HEK293 (cell line): ENCODE data around the gene USP30.

Experiments used
- BCL6B ChIP-seq: fragments of 450-650 bp; formaldehyde crosslinking; IDR thresholded peaks from 2 replicates; pipeline ENCODE4 v1.5.1; 2017; ENCODE audit warnings: missing biosample characterization, missing genetic modification characterization
- ELK4 ChIP-seq: IDR thresholded peaks from 2 replicates; pipeline ENCODE4 v1.6.1; 2011; ENCODE audit warnings: mild to moderate bottlenecking, low read depth, low read length, borderline replicate concordance
- GLIS2 ChIP-seq: fragments of 450-650 bp; formaldehyde crosslinking; IDR thresholded peaks from 2 replicates; pipeline ENCODE4 v1.5.1; 2016; ENCODE audit warnings: missing biosample characterization, missing genetic modification characterization
- HOXD13 ChIP-seq: sonication (generic); formaldehyde crosslinking; IDR thresholded peaks from 2 replicates; pipeline ENCODE4 v1.8.0; 2022; ENCODE audit warnings: missing genetic modification reagents, borderline replicate concordance
- KLF9 ChIP-seq: fragments of 450-650 bp; formaldehyde crosslinking; IDR thresholded peaks from 2 replicates; pipeline ENCODE4 v1.5.1; 2016; ENCODE audit warnings: missing biosample characterization, missing genetic modification characterization, low read depth
- MZF1 ChIP-seq: fragments of 450-650 bp; formaldehyde crosslinking; IDR thresholded peaks from 2 replicates; pipeline ENCODE4 v1.5.1; 2017; ENCODE audit warnings: missing biosample characterization, missing genetic modification characterization, borderline replicate concordance
- SP7 ChIP-seq: fragments of 450-650 bp; formaldehyde crosslinking; IDR thresholded peaks from 2 replicates; pipeline ENCODE4 v1.5.1; 2016; ENCODE audit warnings: missing biosample characterization, missing genetic modification characterization
- ZBTB17 ChIP-seq: fragments of 450-650 bp; formaldehyde crosslinking; IDR thresholded peaks from 2 replicates; pipeline ENCODE4 v1.5.1; 2016; ENCODE audit warnings: missing biosample characterization, missing genetic modification characterization
- ZBTB44 ChIP-seq: fragments of 450-650 bp; IDR thresholded peaks from 2 replicates; pipeline ENCODE4 v1.5.1; 2018; ENCODE audit warnings: missing biosample characterization, mild to moderate bottlenecking, missing genetic modification characterization
- ZBTB8A ChIP-seq: fragments of 450-650 bp; formaldehyde crosslinking; IDR thresholded peaks from 2 replicates; pipeline ENCODE4 v1.5.1; 2016; ENCODE audit warnings: missing biosample characterization, missing genetic modification characterization
- ZFHX2 ChIP-seq: fragments of 450-650 bp; formaldehyde crosslinking; conservative IDR thresholded peaks from 2 replicates; pipeline ENCODE4 v1.5.1; 2016; ENCODE audit warnings: missing biosample characterization, missing genetic modification characterization
- ZIC2 ChIP-seq: fragments of 450-650 bp; formaldehyde crosslinking; IDR thresholded peaks from 2 replicates; pipeline ENCODE4 v1.5.1; 2016; ENCODE audit warnings: missing biosample characterization, missing genetic modification characterization
- ZNF2 ChIP-seq: fragments of 450-650 bp; formaldehyde crosslinking; IDR thresholded peaks from 2 replicates; pipeline ENCODE4 v1.5.1; 2016; ENCODE audit warnings: missing biosample characterization, missing genetic modification characterization
- ZNF202 ChIP-seq: fragments of 450-650 bp; formaldehyde crosslinking; IDR thresholded peaks from 2 replicates; pipeline ENCODE4 v1.5.1; 2016; ENCODE audit warnings: missing biosample characterization, missing genetic modification characterization, borderline replicate concordance
- ZNF23 ChIP-seq: fragments of 450-650 bp; formaldehyde crosslinking; IDR thresholded peaks from 2 replicates; pipeline ENCODE4 v1.5.1; 2016; ENCODE audit warnings: missing biosample characterization, missing genetic modification characterization, borderline replicate concordance
- ZNF239 ChIP-seq: fragments of 450-650 bp; formaldehyde crosslinking; IDR thresholded peaks from 2 replicates; pipeline ENCODE4 v1.5.1; 2016; ENCODE audit warnings: missing biosample characterization, missing genetic modification characterization
- ZNF248 ChIP-seq: fragments of 450-650 bp; formaldehyde crosslinking; IDR thresholded peaks from 2 replicates; pipeline ENCODE4 v1.5.1; 2017; ENCODE audit warnings: missing biosample characterization, missing genetic modification characterization
- ZNF26 ChIP-seq: fragments of 450-650 bp; formaldehyde crosslinking; IDR thresholded peaks from 2 replicates; pipeline ENCODE4 v1.5.1; 2016; ENCODE audit warnings: missing biosample characterization, missing genetic modification characterization
- ZNF362 ChIP-seq: fragments of 450-650 bp; formaldehyde crosslinking; IDR thresholded peaks from 2 replicates; pipeline ENCODE4 v1.5.1; 2016; ENCODE audit warnings: missing biosample characterization, missing genetic modification characterization
- ZNF404 ChIP-seq: fragments of 450-650 bp; formaldehyde crosslinking; IDR thresholded peaks from 2 replicates; pipeline ENCODE4 v1.5.1; 2017; ENCODE audit warnings: missing biosample characterization, missing genetic modification characterization
- ZNF501 ChIP-seq: fragments of 450-650 bp; formaldehyde crosslinking; IDR thresholded peaks from 2 replicates; pipeline ENCODE4 v1.5.1; 2016; ENCODE audit warnings: missing biosample characterization, missing genetic modification characterization
- ZNF510 ChIP-seq: fragments of 450-650 bp; formaldehyde crosslinking; IDR thresholded peaks from 2 replicates; pipeline ENCODE4 v1.5.1; 2018; ENCODE audit warnings: mild to moderate bottlenecking, missing genetic modification characterization, missing biosample characterization; ENCODE audit not compliant: insufficient replicate concordance
- ZNF530 ChIP-seq: fragments of 450-650 bp; formaldehyde crosslinking; IDR thresholded peaks from 2 replicates; pipeline ENCODE4 v1.5.1; 2016; ENCODE audit warnings: low read depth, missing biosample characterization, missing genetic modification characterization
- ZNF544 ChIP-seq: fragments of 450-650 bp; formaldehyde crosslinking; IDR thresholded peaks from 2 replicates; pipeline ENCODE4 v1.5.0; 2017; ENCODE audit warnings: missing biosample characterization, missing genetic modification characterization
- ZNF571 ChIP-seq: fragments of 450-650 bp; formaldehyde crosslinking; IDR thresholded peaks from 2 replicates; pipeline ENCODE4 v1.5.0; 2017; ENCODE audit warnings: missing biosample characterization, missing genetic modification characterization
- ZNF580 ChIP-seq: fragments of 450-650 bp; formaldehyde crosslinking; IDR thresholded peaks from 2 replicates; pipeline ENCODE4 v1.5.1; 2016; ENCODE audit warnings: missing biosample characterization, missing genetic modification characterization
- ZNF621 ChIP-seq: fragments of 450-650 bp; formaldehyde crosslinking; IDR thresholded peaks from 2 replicates; pipeline ENCODE4 v1.5.1; 2017; ENCODE audit warnings: missing biosample characterization, missing genetic modification characterization
- ZNF639 ChIP-seq: fragments of 450-650 bp; formaldehyde crosslinking; IDR thresholded peaks from 2 replicates; pipeline ENCODE4 v1.5.1; 2016; ENCODE audit warnings: missing biosample characterization, missing genetic modification characterization
- ZNF707 ChIP-seq: fragments of 450-650 bp; formaldehyde crosslinking; IDR thresholded peaks from 2 replicates; pipeline ENCODE4 v1.5.1; 2016; ENCODE audit warnings: missing biosample characterization, missing genetic modification characterization
- ZNF76 ChIP-seq: fragments of 450-650 bp; formaldehyde crosslinking; IDR thresholded peaks from 2 replicates; pipeline ENCODE4; 2016; ENCODE audit warnings: low read depth, missing biosample characterization, missing genetic modification characterization, borderline replicate concordance
- ZNF830 ChIP-seq: fragments of 450-650 bp; IDR thresholded peaks from 2 replicates; pipeline ENCODE4 v1.5.0; 2018; ENCODE audit warnings: missing biosample characterization, missing genetic modification characterization, low read depth, mild to moderate bottlenecking, moderate library complexity

The USP30 gene

GRCh38 chr12:109052414-109053323 is at the start of gene USP30 (continued):
- no peak for TF ChIP-seq ZNF830 (tag by site-specific recombination)
- TF ChIP-seq SP7 (tag by site-specific recombination) = peak; percentile 95
- TF ChIP-seq ZNF501 (tag by site-specific recombination) = peak; percentile 99
- TF ChIP-seq ZNF76 (tag by site-specific recombination) = peak; percentile 91
- no peak for TF ChIP-seq ELK4
- TF ChIP-seq MZF1 (tag by site-specific recombination) = no peak
- TF ChIP-seq KLF9 (tag by site-specific recombination) = peak; percentile 96
- no peak for TF ChIP-seq ZNF571
- TF ChIP-seq GLIS2 (tag by site-specific recombination) = peak; percentile 100
- TF ChIP-seq ZNF248 (tag by site-specific recombination) = no peak
- peak; percentile 99 for TF ChIP-seq ZNF639 (tag by site-specific recombination)
- TF ChIP-seq ZNF239 (tag by site-specific recombination) = peak; percentile 84; the same call in 1 of the 2 replicates
- TF ChIP-seq ZNF202 (tag by site-specific recombination) = no peak
- TF ChIP-seq ZNF26 (tag by site-specific recombination) = no peak
- peak; percentile 58; the same call in 1 of the 2 replicates for TF ChIP-seq ZFHX2 (tag by site-specific recombination)
- peak; percentile 93 for TF ChIP-seq ZIC2 (tag by site-specific recombination)
- peak; percentile 94 for TF ChIP-seq ZNF362 (tag by site-specific recombination)
- peak; percentile 93 for TF ChIP-seq ZNF580
- no peak for TF ChIP-seq HOXD13 (CRISPR knock-in tag)
- no peak for TF ChIP-seq ZNF707 (tag by site-specific recombination)
- peak; percentile 65; the same call in 1 of the 2 replicates for TF ChIP-seq ZBTB44 (tag by site-specific recombination)
- no peak for TF ChIP-seq ZNF404 (tag by site-specific recombination)
- no peak for TF ChIP-seq ZNF23 (tag by site-specific recombination)
- no peak for TF ChIP-seq ZNF544
- peak; percentile 62; the same call in 1 of the 2 replicates for TF ChIP-seq BCL6B (tag by site-specific recombination)
- peak; percentile 88 for TF ChIP-seq ZBTB17 (tag by site-specific recombination)
- TF ChIP-seq ZNF530 = no peak
- no peak for TF ChIP-seq ZNF510 (tag by site-specific recombination)
- no peak for TF ChIP-seq ZNF621
- peak; percentile 96 for TF ChIP-seq ZNF2 (tag by site-specific recombination)
- TF ChIP-seq ZBTB8A (tag by site-specific recombination) = peak; percentile 67
